Endothelial cell (in vitro differentiated cells): ENCODE results near the gene MALAT1. TPM values are rescaled to one million over a fixed set of nuclear protein-coding genes. Genes with fewer than 3 reads are reported as not detected.

ENCODE experiments used
- DNase-seq: peaks from one replicate; pipeline ENCODE4 v3.0.0; 2021; ENCODE audit warnings: low spot score
- H3K27ac Mint-ChIP-seq: one replicate; pipeline ENCODE4 v1.8.0; 2021; ENCODE audit warnings: mixed read lengths, inconsistent platforms; ENCODE audit not compliant: unreplicated experiment
- H3K27me3 Mint-ChIP-seq: one replicate; pipeline ENCODE4 v1.8.0; 2021; ENCODE audit warnings: mild to moderate bottlenecking, moderate library complexity, mixed read lengths, inconsistent platforms; ENCODE audit not compliant: unreplicated experiment
- H3K36me3 Mint-ChIP-seq: one replicate; pipeline ENCODE4 v1.8.0; 2021; ENCODE audit warnings: mild to moderate bottlenecking, low read depth, mixed read lengths, inconsistent platforms; ENCODE audit not compliant: unreplicated experiment
- H3K4me1 Mint-ChIP-seq: one replicate; pipeline ENCODE4 v1.8.0; 2021; ENCODE audit warnings: mild to moderate bottlenecking, mixed read lengths, inconsistent platforms; ENCODE audit not compliant: unreplicated experiment
- H3K4me3 Mint-ChIP-seq: one replicate; pipeline ENCODE4 v1.8.0; 2021; ENCODE audit warnings: mild to moderate bottlenecking, mixed read lengths, inconsistent platforms; ENCODE audit not compliant: unreplicated experiment
- H3K9me3 Mint-ChIP-seq: one replicate; pipeline ENCODE4 v1.8.0; 2021; ENCODE audit warnings: mixed read lengths, inconsistent platforms; ENCODE audit not compliant: unreplicated experiment
- CTCF ChIP-seq: fragments of 200-600 bp; sonication (generic); IDR thresholded peaks from one replicate; pipeline ENCODE4 v1.5.0; 2021; ENCODE audit warnings: antibody characterized with exemption; ENCODE audit not compliant: unreplicated experiment
- total RNA-seq: library from RNA; stranded (reverse); fragmentation: NEBNext Ultra II Directional; extraction: Animal tissue kit (Norgen Biotek cat#: 25700); gene quantifications from one replicate; pipeline ENCODE4 v1.2.1, GENCODE V29; 2021; ENCODE audit not compliant: unreplicated experiment

MALAT1 gene
- total RNA-seq, 1 donor from 2014 or later, result 4,747 TPM

DNA sequence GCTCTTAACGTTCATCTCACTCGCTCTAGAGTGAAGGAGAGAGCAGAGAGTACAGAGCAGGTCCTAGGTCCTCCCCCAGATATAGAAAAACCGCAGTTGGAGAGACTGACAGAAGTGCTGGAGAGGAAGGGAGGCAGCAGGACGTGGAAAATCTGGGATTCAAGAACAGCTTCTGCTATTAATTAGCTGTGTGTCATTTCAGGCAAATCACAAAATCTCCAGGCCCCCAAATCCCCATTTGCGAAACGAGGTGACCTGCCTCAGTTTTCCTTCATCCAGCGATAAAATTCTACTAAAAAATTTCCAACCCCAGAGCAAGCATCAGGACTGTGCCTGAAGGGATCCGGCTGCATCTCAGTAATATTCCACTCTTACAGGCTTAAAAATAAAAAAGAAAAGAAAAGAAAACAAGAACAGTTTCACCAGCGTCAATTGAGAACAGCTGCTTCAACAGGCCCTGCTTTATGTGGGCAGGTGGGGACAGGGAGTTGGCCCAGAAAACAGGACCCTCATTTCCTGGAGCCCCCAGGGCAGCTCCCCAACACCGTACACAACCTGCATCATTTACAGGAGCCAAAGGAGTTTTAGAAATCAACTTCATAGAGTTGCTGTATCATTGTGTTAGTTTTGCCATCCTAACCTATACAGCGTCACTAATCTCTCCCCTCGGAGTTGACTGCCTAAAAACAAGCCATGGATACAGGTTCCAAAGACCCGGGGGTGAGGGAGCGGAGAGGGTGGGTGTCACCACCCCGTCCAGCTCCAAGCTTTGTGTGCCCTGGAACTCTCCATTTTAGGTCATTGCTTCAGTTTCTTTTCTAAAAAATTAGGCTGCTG, 2.3 kb upstream of the MALAT1 start:
- Mint-ChIP-seq H3K36me3 (peaks cover 5% of the 10 kb centered on the region), H3K4me3 (peak overlapping the region; percentile 88), H3K27ac (peak overlapping the region; percentile 98)

GRCh38 chr11:65497141-65498041, 1.5 kb upstream of the MALAT1 start:
- H3K36me3 Mint-ChIP-seq, result peaks cover 5% of the 10 kb centered on the region
- H3K27me3 Mint-ChIP-seq, result peaks cover 15% of the 10 kb centered on the region
- DNase-seq, result peak; percentile 99
- H3K27ac Mint-ChIP-seq, result peak overlapping the region; percentile 98
- no peak for TF ChIP-seq CTCF
- peaks cover 34% of the 10 kb centered on the region for H3K4me1 Mint-ChIP-seq
- H3K4me3 Mint-ChIP-seq, result peak overlapping the region; percentile 88
- H3K9me3 Mint-ChIP-seq, result no peaks in the 10 kb centered on the region

More for the DNA sequence above, 2.3 kb upstream of the MALAT1 start:
- Mint-ChIP-seq H3K4me1 (peaks cover 38% of the 10 kb centered on the region), H3K9me3 (no peaks in the 10 kb centered on the region), H3K27me3 (peaks cover 12% of the 10 kb centered on the region)
- no peak for DNase-seq
- no peak for TF ChIP-seq CTCF

GRCh38 chr11:65498042-65498726, 661 bp upstream of the MALAT1 start:
- H3K36me3 Mint-ChIP-seq, result peaks cover 5% of the 10 kb centered on the region
- H3K4me3 Mint-ChIP-seq, result no peak overlapping the region
- DNase-seq, result no peak
- no peak for TF ChIP-seq CTCF
- no peak overlapping the region for H3K27ac Mint-ChIP-seq
- H3K9me3 Mint-ChIP-seq, result no peaks in the 10 kb centered on the region
- peaks cover 13% of the 10 kb centered on the region for H3K27me3 Mint-ChIP-seq
- H3K4me1 Mint-ChIP-seq, result peaks cover 26% of the 10 kb centered on the region

DNA sequence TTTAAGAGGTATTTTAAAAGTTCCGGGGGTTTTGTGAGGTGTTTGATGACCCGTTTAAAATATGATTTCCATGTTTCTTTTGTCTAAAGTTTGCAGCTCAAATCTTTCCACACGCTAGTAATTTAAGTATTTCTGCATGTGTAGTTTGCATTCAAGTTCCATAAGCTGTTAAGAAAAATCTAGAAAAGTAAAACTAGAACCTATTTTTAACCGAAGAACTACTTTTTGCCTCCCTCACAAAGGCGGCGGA, 193 bp upstream of the MALAT1 start:
- TF ChIP-seq CTCF, result no peak
- H3K4me1 Mint-ChIP-seq, result peaks cover 28% of the 10 kb centered on the region
- peaks cover 13% of the 10 kb centered on the region for H3K27me3 Mint-ChIP-seq
- H3K9me3 Mint-ChIP-seq, result no peaks in the 10 kb centered on the region
- peaks cover 8% of the 10 kb centered on the region for H3K36me3 Mint-ChIP-seq
- H3K27ac Mint-ChIP-seq, result no peak overlapping the region
- no peak overlapping the region for H3K4me3 Mint-ChIP-seq
- no peak for DNase-seq
